Measurements from ENCODE around the gene BLVRB.
"Not testable (repeated sequence)": the region's sequence is repeated elsewhere in the genome, so short reads cannot be mapped to it uniquely, and the experiment has no call there.

Gene BLVRB

GRCh38 chr19:40475878-40476644 is 10.5 kb upstream of the BLVRB start:
- DNase-seq, result not testable (repeated sequence)

- DNase-seq, result no peak
These were observed 9.2 kb upstream of the BLVRB start for GRCh38 chr19:40474737-40475136.

GRCh38 chr19:40472516-40472915 is 7.0 kb upstream of the BLVRB start:
- DNase-seq, result no peak

GRCh38 chr19:40471111-40471510 is 5.6 kb upstream of the BLVRB start:
- DNase-seq, result no peak

GRCh38 chr19:40469011-40469410 is 3.5 kb upstream of the BLVRB start:
- DNase-seq, result no peak

GRCh38 chr19:40466985-40467734 is 1.6 kb upstream of the BLVRB start, which contains the start of gene SPTBN4:
Gene SPTBN4 (plus strand): TSS chr19:40467001. CDS start chr19:40472622, 5,621 bp downstream.
- DNase-seq, result no peak

GRCh38 chr19:40466219-40466984 is 857 bp upstream of the BLVRB start:
- no peak for DNase-seq

- no peak for DNase-seq
These were observed 454 bp downstream of the BLVRB start for GRCh38 chr19:40465025-40465556.

GRCh38 chr19:40464059-40465024 is 1.2 kb downstream of the BLVRB start:
- DNase-seq, result peak; percentile 21 to 65

GRCh38 chr19:40463587-40464037 is 1.9 kb downstream of the BLVRB start:
- not testable (repeated sequence) for DNase-seq

- DNase-seq, result no peak
These were observed 3.8 kb downstream of the BLVRB start for GRCh38 chr19:40461669-40462221.

- no peak for DNase-seq
These were observed 5.4 kb downstream of the BLVRB start for GRCh38 chr19:40460185-40460584.

- DNase-seq, result no peak
These were observed 7.0 kb downstream of the BLVRB start for GRCh38 chr19:40458597-40458974.

GRCh38 chr19:40457953-40458596 is 7.5 kb downstream of the BLVRB start:
- no peak for DNase-seq

GRCh38 chr19:40457048-40457447 is 8.5 kb downstream of the BLVRB start:
- DNase-seq, result no peak

GRCh38 chr19:40453943-40454342 is 11.6 kb downstream of the BLVRB start:
- DNase-seq, result not testable (repeated sequence)

GRCh38 chr19:40453151-40453735 is 12.3 kb downstream of the BLVRB start:
- no peak for DNase-seq

GRCh38 chr19:40452016-40452415 is 13.5 kb downstream of the BLVRB start:
- DNase-seq, result no peak

GRCh38 chr19:40450664-40451063 is 14.9 kb downstream of the BLVRB start:
- DNase-seq, result no peak

- no peak for DNase-seq
These were observed 16.0 kb downstream of the BLVRB start for GRCh38 chr19:40449506-40449905.

Measured in NCI-H187 (cell line).